Measurements from ENCODE around the gene FCRL5. TPM values are rescaled to one million over a fixed set of nuclear protein-coding genes. Genes with fewer than 3 reads are reported as not detected.

FCRL5 gene
- total RNA-seq, result 1 to 10 TPM in 2 of 3 donors, not detected in 1; 1.6 to 5.2 TPM

DNA sequence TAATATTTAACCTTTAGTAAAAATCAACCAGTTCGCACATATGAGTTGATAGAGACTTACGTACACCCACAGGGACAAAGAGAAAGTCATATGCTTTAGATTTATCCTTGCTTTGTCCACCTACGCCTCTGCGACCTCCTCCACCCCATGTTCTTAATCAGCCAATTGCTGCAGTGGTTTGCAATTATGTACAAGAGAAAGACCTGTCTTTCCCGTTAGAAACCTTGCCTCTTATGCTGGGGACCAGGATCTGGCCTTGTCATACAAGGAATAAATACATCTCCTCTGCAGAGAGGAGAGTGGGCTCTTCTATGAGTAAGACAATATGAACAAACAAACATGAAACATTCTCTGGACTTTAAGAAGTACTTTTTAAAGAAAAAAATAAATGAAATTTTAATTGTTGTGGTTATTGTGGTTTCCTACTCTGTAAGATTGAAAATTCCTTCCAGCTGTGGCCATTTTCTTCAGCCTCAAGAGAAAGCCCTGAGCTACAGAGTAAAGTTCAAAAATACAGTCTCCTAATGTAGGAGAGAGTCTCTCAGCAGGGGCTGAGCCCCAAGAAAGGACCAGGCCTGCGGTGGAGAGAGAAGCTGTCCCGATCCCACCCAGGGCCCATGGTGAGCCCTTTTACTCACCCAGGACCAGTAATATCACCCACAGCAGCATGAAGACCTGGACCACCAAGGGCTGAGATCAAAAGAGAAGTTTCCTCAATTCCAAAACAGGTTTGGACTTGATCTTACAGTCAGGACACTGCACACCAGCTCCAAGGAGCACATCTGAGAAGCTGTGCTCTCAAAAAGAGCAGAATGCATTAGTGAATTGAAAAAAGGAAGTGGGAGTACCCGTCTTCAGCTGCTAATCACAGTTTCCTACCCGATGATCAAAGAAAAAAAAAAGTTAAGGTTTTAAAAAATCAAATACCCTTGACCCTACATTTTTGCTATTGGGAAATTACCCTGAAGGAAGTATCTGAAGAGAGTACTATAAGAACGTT, at the start of gene FCRL5:
FCRL5 (minus strand) TSS at position 822 of the 1,000 bp plus-strand sequence; CDS start at position 669, 153 bp downstream.
- Histone ChIP-seq H3K27ac (no peak within 1 kb of the TSS), H3K4me3 (no peak within 1 kb of the TSS), H3K36me3 (no peaks in the 10 kb centered on the region), H3K27me3 (no peaks in the 10 kb centered on the region), H3K4me1 (no peaks in the 10 kb centered on the region), H3K9me3 (no peaks in the 10 kb centered on the region)
- TF ChIP-seq, protein P1, sequence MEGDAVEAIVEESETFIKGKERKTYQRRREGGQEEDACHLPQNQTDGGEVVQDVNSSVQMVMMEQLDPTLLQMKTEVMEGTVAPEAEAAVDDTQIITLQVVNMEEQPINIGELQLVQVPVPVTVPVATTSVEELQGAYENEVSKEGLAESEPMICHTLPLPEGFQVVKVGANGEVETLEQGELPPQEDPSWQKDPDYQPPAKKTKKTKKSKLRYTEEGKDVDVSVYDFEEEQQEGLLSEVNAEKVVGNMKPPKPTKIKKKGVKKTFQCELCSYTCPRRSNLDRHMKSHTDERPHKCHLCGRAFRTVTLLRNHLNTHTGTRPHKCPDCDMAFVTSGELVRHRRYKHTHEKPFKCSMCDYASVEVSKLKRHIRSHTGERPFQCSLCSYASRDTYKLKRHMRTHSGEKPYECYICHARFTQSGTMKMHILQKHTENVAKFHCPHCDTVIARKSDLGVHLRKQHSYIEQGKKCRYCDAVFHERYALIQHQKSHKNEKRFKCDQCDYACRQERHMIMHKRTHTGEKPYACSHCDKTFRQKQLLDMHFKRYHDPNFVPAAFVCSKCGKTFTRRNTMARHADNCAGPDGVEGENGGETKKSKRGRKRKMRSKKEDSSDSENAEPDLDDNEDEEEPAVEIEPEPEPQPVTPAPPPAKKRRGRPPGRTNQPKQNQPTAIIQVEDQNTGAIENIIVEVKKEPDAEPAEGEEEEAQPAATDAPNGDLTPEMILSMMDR (IDR thresholded peaks at IDR 0.05), result no peak
- TF ChIP-seq POLR2A (IDR thresholded peaks at IDR 0.05) (no peak), POLR2AphosphoS5 (IDR thresholded peaks at IDR 0.05) (no peak)
- intact Hi-C loops (cut with DNase I; ENCODE audit: low total_unique reads), result no loop called here
- DNase-seq (ENCODE audit: low spot score in 2 of 2), result no peak

DNA sequence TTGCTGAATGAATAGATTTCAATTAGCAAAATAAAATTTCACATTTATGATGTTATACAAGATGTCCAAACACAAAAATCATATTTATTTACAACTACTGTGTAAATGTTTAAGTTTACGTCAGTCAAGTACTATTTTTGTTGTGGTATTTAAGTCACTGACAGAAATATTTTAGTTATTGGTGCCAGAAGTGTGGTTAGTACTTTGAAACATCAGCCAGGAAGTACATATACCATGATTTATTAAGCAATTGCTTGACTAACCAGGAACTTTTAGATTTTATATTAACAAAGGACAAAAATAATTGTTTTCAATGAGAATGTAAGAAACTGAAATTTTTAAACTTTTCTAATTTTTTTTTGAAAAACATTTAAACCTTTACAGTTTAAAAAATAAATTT, 47.9 kb upstream of the FCRL5 start:
- H3K36me3 ChIP-seq, result no peaks in the 10 kb centered on the region
- H3K9me3 ChIP-seq, result no peaks in the 10 kb centered on the region
- peaks cover 0 to 3% of the 10 kb centered on the region in 2 donors for H3K27me3 ChIP-seq
- intact Hi-C loops (cut with DNase I; ENCODE audit: low total_unique reads), result no loop called here
- no peak overlapping the region for H3K4me3 ChIP-seq
- DNase-seq (ENCODE audit: low spot score in 2 of 2), result no peak
- no peaks in the 10 kb centered on the region for H3K4me1 ChIP-seq
- TF ChIP-seq POLR2A (IDR thresholded peaks at IDR 0.05) (no peak), POLR2AphosphoS5 (IDR thresholded peaks at IDR 0.05) (no peak)
- H3K27ac ChIP-seq, result no peak overlapping the region

DNA sequence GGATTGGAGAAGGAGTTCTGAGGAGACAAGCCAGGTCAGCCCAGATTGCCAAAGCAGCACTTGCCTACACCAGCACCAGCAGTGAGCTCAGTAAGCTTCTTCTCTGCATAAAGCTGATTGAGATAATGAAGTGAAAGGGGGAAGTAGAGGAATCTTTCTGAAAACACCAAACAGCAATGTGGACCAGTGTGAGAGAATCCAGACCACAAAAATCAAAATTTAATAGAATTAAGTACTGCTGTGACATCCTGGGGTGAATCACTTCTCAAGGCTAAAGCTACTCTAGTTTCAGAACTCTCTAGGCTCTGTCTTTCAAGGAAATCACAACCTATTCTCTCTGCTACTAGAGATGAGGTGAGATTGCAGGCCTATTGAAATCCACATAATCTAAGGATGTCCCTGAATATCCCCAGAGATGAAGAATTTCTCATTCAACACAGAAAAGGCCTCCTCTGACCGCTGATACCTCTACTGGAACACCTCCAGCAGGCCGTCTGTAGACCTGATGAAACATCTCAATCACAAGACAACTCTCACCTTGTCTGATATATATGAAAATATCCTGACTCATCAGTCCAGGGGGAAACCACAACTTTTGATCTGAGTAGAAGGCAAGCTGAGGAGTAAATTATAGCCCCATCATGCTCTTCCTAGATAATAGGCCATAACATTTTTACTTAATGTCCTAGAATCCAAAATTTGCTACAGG, 45.8 kb upstream of the FCRL5 start, which contains the start of gene FCRL4:
FCRL4 (minus strand) TSS at position 127 of the 709 bp plus-strand sequence. CDS start 141 bp downstream, outside the sequence.
- Histone ChIP-seq H3K4me1 (no peaks in the 10 kb centered on the region), H3K4me3 (no peak within 1 kb of the TSS), H3K27me3 (peaks cover 0 to 3% of the 10 kb centered on the region in 2 donors), H3K36me3 (no peaks in the 10 kb centered on the region), H3K9me3 (no peaks in the 10 kb centered on the region), H3K27ac (no peak within 1 kb of the TSS)
- intact Hi-C loops (cut with DNase I; ENCODE audit: low total_unique reads), result no loop called here
- TF ChIP-seq, protein P1 (IDR thresholded peaks at IDR 0.05), result no peak
- no peak for TF ChIP-seq POLR2AphosphoS5 (IDR thresholded peaks at IDR 0.05)
- TF ChIP-seq POLR2A (IDR thresholded peaks at IDR 0.05), result no peak
- DNase-seq (ENCODE audit: low spot score in 2 of 2), result no peak

DNA sequence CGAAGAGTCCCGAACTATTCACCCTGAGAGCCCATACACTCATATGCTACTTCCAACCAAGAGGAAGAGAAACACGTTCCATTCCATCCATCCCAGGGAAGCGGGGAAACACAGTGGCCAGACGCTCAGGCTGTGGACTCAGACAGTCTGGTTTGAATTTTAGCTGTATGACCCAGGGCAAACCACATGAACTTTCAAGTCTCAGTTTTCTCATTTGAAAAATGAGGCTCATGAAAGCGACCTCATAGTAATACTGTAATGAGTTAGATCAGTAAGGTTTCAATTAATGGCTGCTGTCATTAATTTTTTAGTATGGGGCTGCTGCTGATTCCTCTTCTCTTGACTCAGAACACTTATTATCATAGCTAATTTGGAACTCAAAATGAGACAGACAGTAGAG, 44.1 kb upstream of the FCRL5 start:
- H3K4me1 ChIP-seq, result no peaks in the 10 kb centered on the region
- TF ChIP-seq POLR2A (IDR thresholded peaks at IDR 0.05) (no peak), POLR2AphosphoS5 (IDR thresholded peaks at IDR 0.05) (no peak)
- TF ChIP-seq, protein P1 (IDR thresholded peaks at IDR 0.05), result no peak
- no peaks in the 10 kb centered on the region for H3K9me3 ChIP-seq
- no peaks in the 10 kb centered on the region for H3K36me3 ChIP-seq
- H3K27ac ChIP-seq, result no peak overlapping the region
- H3K4me3 ChIP-seq, result no peak overlapping the region
- H3K27me3 ChIP-seq, result peaks cover 0 to 3% of the 10 kb centered on the region in 2 donors
- intact Hi-C loops (cut with DNase I; ENCODE audit: low total_unique reads), result no loop called here
- no peak for DNase-seq (ENCODE audit: low spot score in 2 of 2)

DNA sequence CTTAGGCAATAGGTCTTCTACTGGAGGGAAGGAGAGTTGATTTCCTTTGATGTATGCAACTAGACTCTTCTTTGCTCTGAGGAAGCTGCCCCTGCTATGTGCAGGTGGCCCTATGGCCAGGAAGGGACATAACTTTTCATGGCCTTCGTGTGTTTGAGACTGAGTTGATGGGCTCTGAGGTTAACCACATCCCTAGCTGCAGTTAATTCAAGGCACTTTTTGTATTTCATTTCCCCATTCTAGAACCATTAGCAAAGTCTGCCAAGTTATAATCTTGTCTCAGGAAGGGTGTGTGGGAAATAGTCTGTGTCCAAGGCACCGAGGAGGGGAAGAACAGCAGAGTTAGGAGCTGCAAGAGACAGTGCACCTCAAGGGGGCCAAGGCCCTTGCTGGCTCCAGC, 43.0 kb upstream of the FCRL5 start:
- intact Hi-C loops (cut with DNase I; ENCODE audit: low total_unique reads), result no loop called here
- Histone ChIP-seq H3K4me1 (no peaks in the 10 kb centered on the region), H3K27me3 (peaks cover 0 to 3% of the 10 kb centered on the region in 2 donors), H3K27ac (no peak overlapping the region), H3K4me3 (no peak overlapping the region), H3K36me3 (no peaks in the 10 kb centered on the region), H3K9me3 (no peaks in the 10 kb centered on the region)
- TF ChIP-seq, protein P1 (IDR thresholded peaks at IDR 0.05), result no peak
- no peak for TF ChIP-seq POLR2A (IDR thresholded peaks at IDR 0.05)
- no peak for TF ChIP-seq POLR2AphosphoS5 (IDR thresholded peaks at IDR 0.05)
- no peak for DNase-seq (ENCODE audit: low spot score in 2 of 2)

Measured in breast epithelium (tissue), 4 donors.